Lower lobe of right lung (tissue), 2 donors: Measurements from ENCODE around the gene HOXC6. TPM values are rescaled to one million over a fixed set of nuclear protein-coding genes. Genes with fewer than 3 reads are reported as not detected.

ENCODE experiments used
- ATAC-seq, 2 donors: fragments of 200-7000 bp; cut with Tn5 transposase; one replicate each; pipeline ENCODE4 v1.9.1; 2020 to 2022; ENCODE audit warnings: mild to moderate bottlenecking in 2 of 2, moderate library complexity in 2 of 2
- DNase-seq: peaks from one replicate; pipeline ENCODE4 v3.0.0-alpha.2; 2020
- H3K27ac ChIP-seq: fragments of 200-600 bp; one replicate; pipeline ENCODE4 v1.8.0; 2022
- H3K27me3 ChIP-seq: fragments of 200-600 bp; one replicate; pipeline ENCODE4 v1.8.0; 2022; ENCODE audit warnings: low read depth
- H3K36me3 ChIP-seq: fragments of 200-600 bp; one replicate; pipeline ENCODE4 v1.8.0; 2022; ENCODE audit warnings: mild to moderate bottlenecking
- H3K4me1 ChIP-seq: fragments of 200-600 bp; one replicate; pipeline ENCODE4 v1.8.0; 2022
- H3K4me3 ChIP-seq: fragments of 200-600 bp; one replicate; pipeline ENCODE4 v1.8.0; 2022; ENCODE audit warnings: mild to moderate bottlenecking
- H3K9me3 ChIP-seq: fragments of 200-600 bp; one replicate; pipeline ENCODE4 v1.8.0; 2022
- intact Hi-C: fragments of 100-400 bp; cut with DNase I; formaldehyde crosslinking; loops from one replicate; pipeline ENCODE4 v1.11.0; 2022
- total RNA-seq: library from RNA; stranded (reverse); fragmentation: NEBNext Ultra II Directional; extraction: Animal tissue kit (Norgen Biotek cat#: 25700); gene quantifications from one replicate; pipeline ENCODE4 v1.2.1, GENCODE V29; 2021
- TF ChIP-seq, protein P1 (sequence below): fragments of 200-600 bp; IDR thresholded peaks from one replicate; pipeline ENCODE4 v1.8.0; 2022; ENCODE audit warnings: antibody characterized with exemption, mild to moderate bottlenecking
- donor health status: DM: no; HTN: yes; CAD: no; lungs with severe emphysema.

The HOXC6 gene
- total RNA-seq, 1 donor from 2014 or later, result 0.50 TPM

DNA sequence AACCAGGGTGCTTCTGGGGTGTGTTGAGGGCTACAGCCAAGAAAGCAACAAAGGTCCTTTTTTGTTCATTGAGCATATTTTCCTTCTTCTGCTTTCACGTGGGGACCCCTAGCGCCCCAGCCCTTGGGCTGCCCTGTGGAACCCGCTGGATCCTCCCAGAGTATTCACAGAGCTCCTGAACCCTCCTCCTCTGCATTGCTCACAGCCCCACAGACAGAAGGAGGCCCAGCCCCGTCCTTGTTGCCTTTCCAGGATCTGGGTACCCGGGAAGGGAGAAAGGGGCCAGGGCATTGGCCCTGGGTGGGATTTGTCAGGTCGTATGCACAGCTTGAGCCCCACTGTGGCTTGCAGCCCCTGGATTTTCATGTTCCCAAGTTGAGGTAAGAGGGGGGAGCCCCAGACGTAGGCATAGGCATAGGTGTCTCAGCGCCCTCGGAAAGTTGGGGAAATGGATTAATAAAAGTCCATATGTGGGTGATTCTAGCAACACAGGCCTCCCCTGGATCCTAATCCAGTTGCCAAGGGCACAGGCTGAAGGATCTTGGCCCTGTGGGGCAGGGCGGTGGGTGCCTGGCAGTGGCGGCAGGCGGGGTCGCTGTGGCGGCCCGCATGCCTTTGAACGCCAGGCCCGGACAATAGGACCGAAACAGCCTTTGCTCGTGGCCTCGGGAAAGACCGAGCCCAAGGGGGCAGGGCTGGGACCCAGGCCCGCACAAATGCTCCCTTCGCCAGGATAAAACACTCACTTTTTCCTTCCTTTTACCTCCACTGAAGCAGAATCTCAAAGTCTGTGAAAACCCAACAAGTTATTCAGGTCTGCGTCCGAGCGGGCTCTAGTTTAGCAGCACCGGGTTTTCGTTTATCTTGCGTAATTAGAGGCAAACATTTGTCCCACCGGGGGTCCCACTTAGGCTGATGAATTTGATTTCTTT lies 46.3 kb upstream of the HOXC6 start:
- TF ChIP-seq, protein P1, sequence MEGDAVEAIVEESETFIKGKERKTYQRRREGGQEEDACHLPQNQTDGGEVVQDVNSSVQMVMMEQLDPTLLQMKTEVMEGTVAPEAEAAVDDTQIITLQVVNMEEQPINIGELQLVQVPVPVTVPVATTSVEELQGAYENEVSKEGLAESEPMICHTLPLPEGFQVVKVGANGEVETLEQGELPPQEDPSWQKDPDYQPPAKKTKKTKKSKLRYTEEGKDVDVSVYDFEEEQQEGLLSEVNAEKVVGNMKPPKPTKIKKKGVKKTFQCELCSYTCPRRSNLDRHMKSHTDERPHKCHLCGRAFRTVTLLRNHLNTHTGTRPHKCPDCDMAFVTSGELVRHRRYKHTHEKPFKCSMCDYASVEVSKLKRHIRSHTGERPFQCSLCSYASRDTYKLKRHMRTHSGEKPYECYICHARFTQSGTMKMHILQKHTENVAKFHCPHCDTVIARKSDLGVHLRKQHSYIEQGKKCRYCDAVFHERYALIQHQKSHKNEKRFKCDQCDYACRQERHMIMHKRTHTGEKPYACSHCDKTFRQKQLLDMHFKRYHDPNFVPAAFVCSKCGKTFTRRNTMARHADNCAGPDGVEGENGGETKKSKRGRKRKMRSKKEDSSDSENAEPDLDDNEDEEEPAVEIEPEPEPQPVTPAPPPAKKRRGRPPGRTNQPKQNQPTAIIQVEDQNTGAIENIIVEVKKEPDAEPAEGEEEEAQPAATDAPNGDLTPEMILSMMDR, result no peak
- Histone ChIP-seq H3K4me1 (peaks cover 15% of the 10 kb centered on the region), H3K9me3 (no peaks in the 10 kb centered on the region), H3K27me3 (peaks cover 97% of the 10 kb centered on the region), H3K36me3 (no peaks in the 10 kb centered on the region), H3K4me3 (no peak overlapping the region), H3K27ac (no peak overlapping the region)
- ATAC-seq, result no peak
- no peak for DNase-seq
- intact Hi-C loops, result no loop called here

DNA sequence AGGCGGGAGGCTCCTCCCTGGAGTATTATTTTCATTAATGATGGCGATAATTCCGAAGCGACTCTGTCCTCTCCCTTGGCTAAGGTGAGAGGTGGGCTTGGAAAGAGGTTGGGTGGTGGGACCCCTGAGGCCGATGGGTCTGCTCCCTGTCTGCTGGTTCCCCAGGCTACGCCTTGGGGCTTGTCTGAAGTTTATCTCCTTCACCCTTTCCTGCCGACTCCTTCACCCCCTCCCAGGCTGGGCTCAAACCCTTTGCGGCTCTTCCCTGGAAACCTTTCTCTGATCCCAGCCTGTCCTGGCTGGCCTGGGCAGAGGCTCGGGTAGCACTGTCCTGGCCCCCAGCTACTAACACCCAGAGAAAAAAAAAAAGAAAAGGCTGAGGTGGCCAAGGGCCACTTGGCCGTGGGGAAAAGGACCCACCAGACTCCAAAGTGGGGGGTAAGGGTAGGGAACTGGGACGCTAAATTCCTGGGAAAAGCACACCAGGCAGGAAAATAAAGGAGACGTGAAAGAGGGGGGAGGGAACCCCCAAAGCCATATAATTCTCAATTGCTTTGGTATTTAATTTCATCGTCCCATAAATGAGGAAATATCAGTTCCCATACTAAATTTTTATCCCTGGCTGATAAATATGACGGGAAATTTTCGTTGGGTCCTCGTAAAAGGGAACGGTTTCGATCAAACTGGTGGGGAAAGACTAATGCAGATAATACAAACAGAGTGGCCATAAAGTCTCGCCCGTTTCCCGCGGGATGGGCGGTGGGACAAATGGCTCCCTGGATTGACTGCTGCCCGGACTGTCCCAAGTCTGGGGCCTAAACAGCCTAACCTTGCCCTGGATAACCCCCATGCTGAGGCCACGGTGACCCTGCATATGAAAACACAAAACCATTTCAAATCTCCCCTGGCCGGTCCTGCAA lies 45.3 kb upstream of the HOXC6 start:
- peaks cover 97% of the 10 kb centered on the region for H3K27me3 ChIP-seq

DNA sequence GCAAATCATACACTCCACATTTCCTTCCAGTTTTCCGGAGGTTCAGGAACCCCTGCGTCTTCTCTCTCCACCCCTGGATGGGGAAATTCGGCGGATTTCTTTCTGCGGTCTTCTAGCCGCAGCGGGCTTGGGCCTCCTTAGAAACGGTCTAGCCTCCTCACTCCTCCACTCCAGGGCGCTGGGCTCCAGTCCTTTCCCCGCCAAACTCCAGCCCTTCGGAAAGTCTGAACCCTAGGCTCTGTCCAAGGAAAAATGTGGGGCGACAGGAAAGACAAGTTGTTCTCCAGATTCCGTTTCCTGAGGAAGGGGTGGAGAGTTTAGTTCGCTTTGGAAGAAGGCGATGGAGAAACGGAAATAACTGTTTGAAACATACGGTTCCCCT lies 44.7 kb upstream of the HOXC6 start:
- Histone ChIP-seq H3K27me3 (peaks cover 97% of the 10 kb centered on the region), H3K4me3 (no peak overlapping the region), H3K27ac (no peak overlapping the region), H3K9me3 (no peaks in the 10 kb centered on the region), H3K36me3 (no peaks in the 10 kb centered on the region), H3K4me1 (peaks cover 15% of the 10 kb centered on the region)
- intact Hi-C loops, result no loop called here
- ATAC-seq, result no peak
- TF ChIP-seq, protein P1, result no peak
- no peak for DNase-seq

More for the DNA sequence above, 45.3 kb upstream of the HOXC6 start:
- DNase-seq (no peak), ATAC-seq (no peak)
- intact Hi-C loops, result no loop called here
- TF ChIP-seq, protein P1, result no peak
- Histone ChIP-seq H3K9me3 (no peaks in the 10 kb centered on the region), H3K4me3 (no peak overlapping the region), H3K4me1 (peaks cover 15% of the 10 kb centered on the region), H3K36me3 (no peaks in the 10 kb centered on the region), H3K27ac (no peak overlapping the region)

GRCh38 chr12:53983950-53984572 lies 44.2 kb upstream of the HOXC6 start:
- no peak overlapping the region for H3K4me3 ChIP-seq
- intact Hi-C loops, result no loop called here
- TF ChIP-seq, protein P1, result no peak
- H3K27me3 ChIP-seq, result peaks cover 97% of the 10 kb centered on the region
- H3K4me1 ChIP-seq, result peaks cover 17% of the 10 kb centered on the region
- H3K27ac ChIP-seq, result no peak overlapping the region
- H3K9me3 ChIP-seq, result no peaks in the 10 kb centered on the region
- no peaks in the 10 kb centered on the region for H3K36me3 ChIP-seq
- DNase-seq (no peak), ATAC-seq (no peak)
